ENCODE results near the gene PRKCH.

GRCh38 chr14:61430066-61430757, 108.8 kb downstream of the PRKCH start:
- no peak for TF ChIP-seq POLR2A (IDR thresholded peaks at IDR 0.05; ENCODE audit: low read length)
- no peak for TF ChIP-seq GATA1 (IDR thresholded peaks at IDR 0.05; ENCODE audit: low read depth, low read length)
